ENCODE results near the gene APOBEC3B.
A peak's percentile ranks its signal among the peaks of the same experiment; 100 is the strongest.
"Not testable (repeated sequence)": the region's sequence is repeated elsewhere in the genome, so short reads cannot be mapped to it uniquely, and the experiment has no call there.

Gene APOBEC3B

GRCh38 chr22:38952281-38952993 lies 29.7 kb upstream of the APOBEC3B start:
- DNase-seq, result no peak

GRCh38 chr22:38953091-38953490 lies 29.1 kb upstream of the APOBEC3B start:
- no peak for DNase-seq

GRCh38 chr22:38953577-38954413 lies 28.4 kb upstream of the APOBEC3B start:
- peak; percentile 62 for DNase-seq

GRCh38 chr22:38954414-38955043 lies 27.6 kb upstream of the APOBEC3B start:
- no peak for DNase-seq

- no peak for DNase-seq
These were observed 26.8 kb upstream of the APOBEC3B start for GRCh38 chr22:38955250-38955905.

- no peak for DNase-seq
These were observed 26.2 kb upstream of the APOBEC3B start for GRCh38 chr22:38955926-38956325.

GRCh38 chr22:38956551-38956950 lies 25.6 kb upstream of the APOBEC3B start:
- DNase-seq, result no peak

GRCh38 chr22:38957046-38957770 lies 24.9 kb upstream of the APOBEC3B start, which contains the start of gene APOBEC3A:
TSS of gene APOBEC3A (plus strand) at chr22:38957609. CDS start at chr22:38957692, 83 bp downstream.
- no peak for DNase-seq

- DNase-seq, result no peak
These were observed 24.1 kb upstream of the APOBEC3B start for GRCh38 chr22:38957808-38958650.

- not testable (repeated sequence) for DNase-seq
These were observed 23.6 kb upstream of the APOBEC3B start for GRCh38 chr22:38958651-38958943.

- DNase-seq, result no peak
These were observed 22.6 kb upstream of the APOBEC3B start for GRCh38 chr22:38959590-38959989.

GRCh38 chr22:38960673-38961072 lies 21.5 kb upstream of the APOBEC3B start:
- not testable (repeated sequence) for DNase-seq

- not testable (repeated sequence) for DNase-seq
These were observed 18.8 kb upstream of the APOBEC3B start for GRCh38 chr22:38963291-38963738.

- no peak for DNase-seq
These were observed 18.3 kb upstream of the APOBEC3B start for GRCh38 chr22:38963872-38964271.

GRCh38 chr22:38964306-38964705 lies 17.8 kb upstream of the APOBEC3B start:
- DNase-seq, result no peak

- DNase-seq, result no peak
These were observed 17.2 kb upstream of the APOBEC3B start for GRCh38 chr22:38964989-38965388.

GRCh38 chr22:38965614-38966379 lies 16.4 kb upstream of the APOBEC3B start:
- DNase-seq, result no peak

GRCh38 chr22:38966380-38966702 lies 15.8 kb upstream of the APOBEC3B start:
- DNase-seq, result no peak

GRCh38 chr22:38966942-38967341 lies 15.2 kb upstream of the APOBEC3B start:
- DNase-seq, result no peak

Data from activated naive CD4-positive, alpha-beta T cell treated with anti-CD3 and anti-CD28 coated beads, Interleukin-2, amount 50 U/mL, for 16 hours (primary cell).